Kidney epithelial cell (primary cell): Measurements from ENCODE around the gene ITGB6. TPM values are rescaled to one million over a fixed set of nuclear protein-coding genes. Genes with fewer than 3 reads are reported as not detected.

ENCODE experiments used
- DNase-seq: peaks from one replicate; pipeline ENCODE4 v3.0.0-alpha.2; 2010; ENCODE audit warnings: low read depth
- H3K27me3 ChIP-seq: 2 replicates; pipeline ENCODE4 v1.6.0; 2011; ENCODE audit warnings: low read length; ENCODE audit not compliant: control insufficient read depth, insufficient read depth
- H3K36me3 ChIP-seq: 2 replicates; pipeline ENCODE4 v1.5.1; 2011; ENCODE audit warnings: low read length; ENCODE audit not compliant: control insufficient read depth, insufficient read depth
- H3K4me3 ChIP-seq: 2 replicates; pipeline ENCODE4 v1.5.1; 2011; ENCODE audit warnings: low read depth, mild to moderate bottlenecking, control low read depth, low read length
- total RNA-seq: library from RNA; depleted of rRNA; stranded (reverse); fragments of >200 nt; gene quantifications from 2 replicates; pipeline ENCODE4 v1.2.3, GENCODE V29; 2015
- TF ChIP-seq, protein P1 (sequence below): IDR thresholded peaks from 2 replicates; pipeline ENCODE4 v1.5.1; 2011; ENCODE audit warnings: mild to moderate bottlenecking, moderate library complexity, low read length, control low read depth, inconsistent platforms; ENCODE audit not compliant: insufficient read depth, poor library complexity, severe bottlenecking

The ITGB6 gene
- total RNA-seq, 1 donor from 2014 or later = 68.5 TPM

DNA sequence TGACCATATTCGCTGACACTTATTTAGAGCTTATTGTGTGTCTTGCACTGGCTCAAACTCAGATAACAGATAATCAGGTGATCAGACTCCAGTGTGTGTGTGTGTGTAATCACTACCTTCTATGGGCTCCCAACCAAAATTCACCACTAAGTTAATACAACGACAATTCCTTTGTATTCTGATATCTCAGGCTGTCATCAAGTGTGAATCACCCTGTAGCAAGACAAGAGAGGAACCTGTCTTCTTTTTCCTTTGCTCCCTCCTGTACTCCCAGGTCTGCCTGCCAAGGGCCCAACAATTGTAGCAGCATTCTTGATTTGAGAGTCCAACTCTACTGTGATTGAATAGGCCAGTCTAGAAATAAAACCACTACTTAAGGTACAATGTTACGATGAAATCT is 25.8 kb downstream of the ITGB6 start:
- Histone ChIP-seq H3K36me3 (no peaks in the 10 kb centered on the region), H3K27me3 (no peaks in the 10 kb centered on the region), H3K4me3 (no peak overlapping the region)
- TF ChIP-seq, protein P1, sequence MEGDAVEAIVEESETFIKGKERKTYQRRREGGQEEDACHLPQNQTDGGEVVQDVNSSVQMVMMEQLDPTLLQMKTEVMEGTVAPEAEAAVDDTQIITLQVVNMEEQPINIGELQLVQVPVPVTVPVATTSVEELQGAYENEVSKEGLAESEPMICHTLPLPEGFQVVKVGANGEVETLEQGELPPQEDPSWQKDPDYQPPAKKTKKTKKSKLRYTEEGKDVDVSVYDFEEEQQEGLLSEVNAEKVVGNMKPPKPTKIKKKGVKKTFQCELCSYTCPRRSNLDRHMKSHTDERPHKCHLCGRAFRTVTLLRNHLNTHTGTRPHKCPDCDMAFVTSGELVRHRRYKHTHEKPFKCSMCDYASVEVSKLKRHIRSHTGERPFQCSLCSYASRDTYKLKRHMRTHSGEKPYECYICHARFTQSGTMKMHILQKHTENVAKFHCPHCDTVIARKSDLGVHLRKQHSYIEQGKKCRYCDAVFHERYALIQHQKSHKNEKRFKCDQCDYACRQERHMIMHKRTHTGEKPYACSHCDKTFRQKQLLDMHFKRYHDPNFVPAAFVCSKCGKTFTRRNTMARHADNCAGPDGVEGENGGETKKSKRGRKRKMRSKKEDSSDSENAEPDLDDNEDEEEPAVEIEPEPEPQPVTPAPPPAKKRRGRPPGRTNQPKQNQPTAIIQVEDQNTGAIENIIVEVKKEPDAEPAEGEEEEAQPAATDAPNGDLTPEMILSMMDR = no peak
- no peak for DNase-seq

DNA sequence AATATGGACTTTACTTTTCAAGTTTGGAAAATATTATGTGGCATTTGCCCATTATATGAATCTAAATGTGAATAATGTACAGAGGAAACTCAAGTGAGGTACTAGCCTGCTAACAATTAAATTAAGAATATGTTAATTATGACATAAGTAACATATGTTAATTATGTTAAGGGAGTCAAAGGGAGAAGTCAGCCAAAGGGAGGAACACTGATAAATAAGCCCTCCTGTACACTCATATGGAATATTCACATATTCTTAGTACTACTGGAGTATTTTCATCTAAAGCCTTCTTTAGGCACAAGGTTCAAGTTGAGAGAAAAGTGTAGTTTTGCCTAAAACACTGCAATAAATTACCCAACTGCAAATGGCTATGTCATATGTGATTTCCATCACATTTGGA is 30.1 kb downstream of the ITGB6 start:
- H3K36me3 ChIP-seq = peaks cover 1% of the 10 kb centered on the region
- H3K4me3 ChIP-seq = no peak overlapping the region
- TF ChIP-seq, protein P1 = no peak
- DNase-seq = no peak
- no peaks in the 10 kb centered on the region for H3K27me3 ChIP-seq

DNA sequence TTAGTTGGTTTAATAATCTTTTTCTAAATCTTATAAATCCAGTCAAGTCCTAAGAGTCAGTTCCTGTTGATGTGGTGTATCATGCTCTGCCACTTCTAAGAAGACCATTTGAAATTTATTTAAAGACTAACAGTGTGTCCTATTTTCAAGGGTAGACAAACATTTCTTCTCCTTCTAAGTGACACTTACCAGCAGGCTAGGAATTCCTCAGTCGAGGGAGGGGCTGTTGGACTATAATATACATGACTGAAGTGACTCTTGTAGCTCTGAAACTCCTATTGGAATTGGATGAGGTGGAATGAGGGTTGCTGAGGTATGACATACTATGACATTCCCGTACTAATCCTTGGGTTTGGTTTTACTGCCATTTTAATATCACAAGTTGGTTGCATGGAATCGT is 30.6 kb downstream of the ITGB6 start:
- H3K36me3 ChIP-seq = peaks cover 1% of the 10 kb centered on the region
- TF ChIP-seq, protein P1 = no peak
- DNase-seq = no peak

DNA sequence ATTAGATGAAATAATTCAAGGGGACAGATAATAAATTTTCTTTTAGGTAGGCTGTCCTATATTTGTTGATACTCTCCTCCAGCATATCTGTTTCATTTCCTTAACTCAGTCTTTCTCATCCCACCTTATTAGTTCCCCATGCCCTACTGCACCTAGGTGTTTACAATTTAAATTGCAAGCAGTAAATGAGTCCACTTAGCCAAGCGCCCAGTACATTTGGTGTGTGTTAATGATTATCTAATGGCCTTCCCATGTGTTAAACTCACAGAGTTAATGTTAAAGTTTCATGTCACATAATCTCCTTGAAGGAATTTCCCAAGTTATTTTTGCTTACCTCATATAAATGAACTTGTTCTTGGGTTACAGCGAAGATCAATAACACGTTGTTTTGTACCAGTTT is 31.2 kb downstream of the ITGB6 start:
- Histone ChIP-seq H3K4me3 (no peak overlapping the region), H3K36me3 (peaks cover 1% of the 10 kb centered on the region), H3K27me3 (no peaks in the 10 kb centered on the region)
- TF ChIP-seq, protein P1 = no peak
- DNase-seq = no peak

More for the DNA sequence above, 30.6 kb downstream of the ITGB6 start:
- no peaks in the 10 kb centered on the region for H3K27me3 ChIP-seq
- no peak overlapping the region for H3K4me3 ChIP-seq

DNA sequence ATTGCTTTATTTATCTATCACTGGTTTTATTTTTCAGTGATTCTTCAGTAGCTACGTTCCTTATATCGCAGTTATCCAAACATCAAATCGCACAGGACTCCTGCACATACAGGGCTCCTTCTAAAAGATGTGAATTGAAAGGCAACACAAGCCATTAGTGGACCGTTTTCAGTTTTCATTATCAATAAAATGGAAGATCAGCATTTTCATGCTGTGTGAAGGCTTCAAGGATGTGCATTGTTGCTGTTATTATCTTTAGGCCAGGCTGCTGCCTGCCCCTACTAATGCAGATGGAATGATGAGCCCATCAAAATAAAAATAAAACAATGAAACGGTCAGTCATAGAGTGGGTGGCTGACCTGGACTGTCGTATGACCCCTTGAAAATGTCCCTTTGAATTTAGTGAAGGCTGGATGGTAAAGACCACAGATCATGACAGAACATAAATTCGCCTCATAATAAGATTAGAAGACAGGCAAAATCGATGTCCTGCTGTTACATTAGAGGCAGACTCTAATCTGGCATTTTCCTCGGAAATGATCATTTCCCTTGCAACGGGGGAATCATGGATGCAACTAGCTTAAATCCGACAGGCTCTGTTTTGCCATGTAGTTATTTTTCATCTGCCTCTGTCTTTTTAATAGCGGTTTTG is 32.9 kb downstream of the ITGB6 start:
- no peak for DNase-seq
- Histone ChIP-seq H3K36me3 (peaks cover 1% of the 10 kb centered on the region), H3K27me3 (no peaks in the 10 kb centered on the region), H3K4me3 (no peak overlapping the region)
- TF ChIP-seq, protein P1 = no peak

DNA sequence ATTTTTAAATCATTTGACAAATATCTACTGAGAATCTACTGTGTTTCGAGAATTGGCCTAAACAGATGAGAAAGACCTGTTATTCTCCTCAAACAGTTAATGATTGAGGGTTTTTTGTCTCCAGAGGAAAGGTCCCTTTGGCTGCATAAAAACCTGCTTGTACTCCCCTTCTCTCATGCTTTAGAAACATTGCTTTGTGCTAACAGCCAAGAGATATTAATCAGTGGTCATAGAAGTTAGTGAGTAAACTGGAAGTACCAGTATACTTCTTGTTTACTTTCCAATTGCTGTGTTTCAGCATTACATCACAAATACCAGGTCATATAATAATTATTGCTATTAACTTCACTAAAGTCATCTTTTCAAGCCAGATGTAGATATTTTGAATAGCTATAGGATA is 34.1 kb downstream of the ITGB6 start:
- DNase-seq = no peak
- TF ChIP-seq, protein P1 = no peak
- peaks cover 1% of the 10 kb centered on the region for H3K36me3 ChIP-seq
- H3K27me3 ChIP-seq = no peaks in the 10 kb centered on the region
- no peak overlapping the region for H3K4me3 ChIP-seq
